Measurements from ENCODE around the gene MBLAC1. TPM values are rescaled to one million over a fixed set of nuclear protein-coding genes. Genes with fewer than 3 reads are reported as not detected.

Gene MBLAC1
- total and polyA plus RNA-seq, 12 donors: 1.2 to 3.5 (median 2.1) TPM

DNA sequence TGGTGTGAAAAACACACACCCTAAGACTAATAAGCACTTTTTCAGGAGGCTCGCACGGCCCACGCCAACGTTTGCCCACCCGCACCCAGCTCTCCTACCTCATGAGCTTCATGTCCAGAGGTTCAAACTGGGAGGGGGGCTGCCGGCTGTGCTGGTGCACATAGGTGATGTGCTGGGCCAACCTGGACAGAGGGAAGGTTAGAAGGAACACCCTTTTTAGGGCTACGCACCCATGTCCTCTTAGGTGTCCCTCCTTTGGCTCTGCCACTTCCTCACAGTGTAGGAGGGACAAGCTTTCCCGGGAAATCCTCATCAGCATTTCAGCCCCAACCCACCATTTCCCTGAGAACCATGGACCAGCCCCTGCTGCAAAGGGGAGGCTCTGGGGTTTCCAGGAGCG, 31.5 kb upstream of the MBLAC1 start:
- H3K4me1 ChIP-seq: peaks cover 3 to 33% (median 21%) of the 10 kb centered on the region in 9 donors
- 78 to 84% methylated on average over 9 of the region's 9 CpGs for WGBS, 2 donors
- no peak overlapping the region for H3K27ac ChIP-seq
- no peaks in the 10 kb centered on the region for H3K9me3 ChIP-seq
- H3K36me3 ChIP-seq: peaks cover 0 to 94% (median 77%) of the 10 kb centered on the region in 9 donors
- ATAC-seq (no peak), DNase-seq (no peak)
- intact Hi-C loops (cut with DNase I): no loop called here
- H3K27me3 ChIP-seq: no peaks in the 10 kb centered on the region
- TF ChIP-seq, protein P1, sequence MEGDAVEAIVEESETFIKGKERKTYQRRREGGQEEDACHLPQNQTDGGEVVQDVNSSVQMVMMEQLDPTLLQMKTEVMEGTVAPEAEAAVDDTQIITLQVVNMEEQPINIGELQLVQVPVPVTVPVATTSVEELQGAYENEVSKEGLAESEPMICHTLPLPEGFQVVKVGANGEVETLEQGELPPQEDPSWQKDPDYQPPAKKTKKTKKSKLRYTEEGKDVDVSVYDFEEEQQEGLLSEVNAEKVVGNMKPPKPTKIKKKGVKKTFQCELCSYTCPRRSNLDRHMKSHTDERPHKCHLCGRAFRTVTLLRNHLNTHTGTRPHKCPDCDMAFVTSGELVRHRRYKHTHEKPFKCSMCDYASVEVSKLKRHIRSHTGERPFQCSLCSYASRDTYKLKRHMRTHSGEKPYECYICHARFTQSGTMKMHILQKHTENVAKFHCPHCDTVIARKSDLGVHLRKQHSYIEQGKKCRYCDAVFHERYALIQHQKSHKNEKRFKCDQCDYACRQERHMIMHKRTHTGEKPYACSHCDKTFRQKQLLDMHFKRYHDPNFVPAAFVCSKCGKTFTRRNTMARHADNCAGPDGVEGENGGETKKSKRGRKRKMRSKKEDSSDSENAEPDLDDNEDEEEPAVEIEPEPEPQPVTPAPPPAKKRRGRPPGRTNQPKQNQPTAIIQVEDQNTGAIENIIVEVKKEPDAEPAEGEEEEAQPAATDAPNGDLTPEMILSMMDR (IDR thresholded peaks at IDR 0.05): no peak
- H3K4me3 ChIP-seq: no peak overlapping the region

DNA sequence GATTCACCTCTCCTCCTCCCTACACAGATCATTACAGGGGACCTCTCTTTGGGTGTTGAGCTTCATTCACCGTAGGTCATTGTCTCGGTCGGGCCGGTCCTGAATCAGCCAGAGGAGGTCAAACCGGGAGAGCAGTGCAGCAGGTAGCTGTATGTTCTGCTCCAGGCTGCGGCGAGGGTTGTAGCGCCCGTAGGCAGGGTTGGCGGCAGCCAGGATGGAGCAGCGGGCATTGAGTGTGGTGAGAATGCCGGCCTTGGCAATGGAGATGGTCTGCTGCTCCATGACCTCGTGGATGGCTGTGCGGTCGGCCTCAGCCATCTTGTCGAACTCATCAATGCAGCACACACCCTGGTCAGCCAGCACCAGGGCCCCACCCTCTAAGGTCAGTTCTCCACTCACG, 31.1 kb upstream of the MBLAC1 start:
- Histone ChIP-seq H3K4me3 (no peak overlapping the region), H3K9me3 (no peaks in the 10 kb centered on the region), H3K27me3 (no peaks in the 10 kb centered on the region), H3K36me3 (peaks cover 0 to 90% (median 77%) of the 10 kb centered on the region in 9 donors), H3K4me1 (peaks cover 3 to 33% (median 21%) of the 10 kb centered on the region in 9 donors), H3K27ac (no peak overlapping the region)
- TF ChIP-seq, protein P1 (IDR thresholded peaks at IDR 0.05): no peak
- no peak for ATAC-seq
- WGBS, 2 donors: 92 to 95% methylated on average over 17 of the region's 17 CpGs
- DNase-seq: no peak
- intact Hi-C loops (cut with DNase I): no loop called here

GRCh38 chr7:100098913-100099312, 27.9 kb upstream of the MBLAC1 start:
- Histone ChIP-seq H3K27me3 (no peaks in the 10 kb centered on the region), H3K4me3 (no peak overlapping the region), H3K9me3 (no peaks in the 10 kb centered on the region), H3K36me3 (peaks cover 0 to 69% (median 50%) of the 10 kb centered on the region in 9 donors), H3K4me1 (peaks cover 3 to 36% (median 27%) of the 10 kb centered on the region in 9 donors), H3K27ac (no peak overlapping the region)
- WGBS, 2 donors: 82 to 89% methylated on average over 10 of the region's 10 CpGs
- ATAC-seq (no peak), DNase-seq (no peak)
- TF ChIP-seq, protein P1 (IDR thresholded peaks at IDR 0.05): no peak
- intact Hi-C loops (cut with DNase I): no loop called here

- intact Hi-C loops (cut with DNase I): no loop called here
- TF ChIP-seq, protein P1 (IDR thresholded peaks at IDR 0.05): no peak
- DNase-seq: no peak
- Histone ChIP-seq H3K27me3 (no peaks in the 10 kb centered on the region), H3K27ac (peak overlapping the region in 4 of 10 donors; percentile 93 to 97 (median 94)), H3K4me3 (peak overlapping the region; percentile 57 to 89 (median 78)), H3K36me3 (peaks cover 0 to 69% (median 48%) of the 10 kb centered on the region in 9 donors), H3K9me3 (no peaks in the 10 kb centered on the region), H3K4me1 (peaks cover 3 to 32% (median 27%) of the 10 kb centered on the region in 9 donors)
- ATAC-seq: no peak
- 67% methylated on average over 12 of the region's 12 CpGs for WGBS, 2 donors
Observed at GRCh38 chr7:100099452-100099851, 27.3 kb upstream of the MBLAC1 start.

Measured in heart right ventricle (tissue), 16 donors.